HCT116 (cell line): ENCODE results near the gene MRPL16.

ENCODE experiments used
- CTCF ChIP-seq, 3 experiments: fragments of 200-600 bp in 1 of 3; sonication (generic) in 1 of 3; IDR thresholded peaks in 2 of 3; conservative IDR thresholded peaks in 1 of 3; 2 replicates each; pipeline ENCODE4 v1.5.1; 2012 to 2017; ENCODE audit warnings: low read depth in 2 of 3, low read length in 2 of 3, antibody characterized with exemption in 1 of 3, borderline replicate concordance in 1 of 3, control low read depth in 1 of 3, mild to moderate bottlenecking in 1 of 3, mixed read lengths in 1 of 3, mixed run types in 1 of 3, moderate library complexity in 1 of 3; ENCODE audit not compliant: insufficient read depth in 1 of 3
- TCF7L2 ChIP-seq: IDR thresholded peaks from 2 replicates; pipeline ENCODE4 v1.7.0; 2011; ENCODE audit warnings: borderline replicate concordance, inconsistent platforms; ENCODE audit not compliant: insufficient read depth, insufficient read length; ENCODE audit errors: extremely low read depth

- TF ChIP-seq CTCF (IDR thresholded peaks at IDR 0.05 in 2 of 3, conservative IDR thresholded peaks at IDR 0.05 in 1 of 3; ENCODE audit: borderline replicate concordance in 1 of 3, insufficient read depth in 1 of 3, low read depth in 2 of 3, low read length in 2 of 3) = peak; percentile 63 to 90 (median 87)
- TF ChIP-seq TCF7L2 = no peak
These were observed 12.5 kb upstream of the MRPL16 start for GRCh38 chr11:59822989-59823566.
